ENCODE data around the gene EZR. TPM values are rescaled to one million over a fixed set of nuclear protein-coding genes. Genes with fewer than 3 reads are reported as not detected.
A peak's percentile ranks its signal among the peaks of the same experiment; 100 is the strongest.

The EZR gene
- total and polyA plus RNA-seq, 2 of the 8 experiments (the other 6 are each of a cell fraction or from before 2014, with no cell fraction given): 122 to 286 TPM

GRCh38 chr6:158801655-158802294 lies 17.4 kb downstream of the EZR start:
- TF ChIP-seq POLR2A (IDR thresholded peaks at IDR 0.05; ENCODE audit: control extremely low read depth in 1 of 2, low read depth in 2 of 2, low read length in 2 of 2): 0 out of 3 replicates have a peak, but pooled peaks of 1 of the 2 experiments have one; percentile 34
- TF ChIP-seq TEAD4 (IDR thresholded peaks at IDR 0.05; ENCODE audit: low read depth, low read length): no peak
- TF ChIP-seq RFX5 (IDR thresholded peaks at IDR 0.05; ENCODE audit: borderline replicate concordance, low read depth, low read length): no peak
- TF ChIP-seq POLR2AphosphoS5 (IDR thresholded peaks at IDR 0.05; ENCODE audit: low read depth, low read length): peak; percentile 46; the same call in 1 of the 2 replicates
- no peak for TF ChIP-seq HDAC6 (IDR thresholded peaks at IDR 0.05; ENCODE audit: low read depth, low read length)
- ChIA-PET CTCF (ENCODE audit: partially characterized antibody) (interaction anchor here (0.6 to 3.0 kb wide), 8 partner anchors 9 to 302 kb away, joined by 3 to 15 read pairs (median 4); no protein-coding TSS in a partner anchor), POLR2A (ENCODE audit: partially characterized antibody) (interaction anchor here (0.8 to 2.3 kb wide), 5 partner anchors 10 to 38 kb away, joined by 3 to 13 read pairs (median 8); no protein-coding TSS in a partner anchor)
- WGBS, 2 experiments (ENCODE audit: extremely low coverage in 1 of 2, insufficient coverage in 1 of 2, insufficient read length in 1 of 2, insufficient replicate concordance in 2 of 2, low coverage in 1 of 2, low lambda C conversion rate in 2 of 2, missing lambda C conversion rate in 1 of 2): 93% methylated on average over 7 of the region's 7 CpGs; no CpG with 5 or more reads in 1 of the 2 experiments
- Histone ChIP-seq H3K36me3 (ENCODE audit: control insufficient read depth in 2 of 4, insufficient read depth in 4 of 4, low read length in 3 of 4) (peaks cover 0 to 19% (median 0%) of the 10 kb centered on the region in 4 experiments; a peak in 2 of 8 replicates), H2AK5ac (ENCODE audit: low read depth, low read length) (no peak overlapping the region), H2BK20ac (ENCODE audit: low read length) (no peak overlapping the region), H3K23ac (ENCODE audit: insufficient read length) (no peak overlapping the region), H4K5ac (ENCODE audit: insufficient read length, low read depth, low read length) (no peak overlapping the region), H2BK5ac (ENCODE audit: low read depth, low read length) (no peak overlapping the region), H4K8ac (ENCODE audit: extremely low read depth, insufficient read depth, low read length) (no peak overlapping the region), H3K4me2 (ENCODE audit: insufficient read depth in 1 of 2, low read depth in 2 of 2, low read length in 2 of 2) (no peak overlapping the region; a peak in 1 of 4 replicates), H3K23me2 (ENCODE audit: low read depth, low read length) (no peaks in the 10 kb centered on the region), H4K20me1 (replicated peaks in 1 of 2; ENCODE audit: control insufficient read depth in 1 of 2, insufficient read depth in 2 of 2, low read length in 2 of 2) (peaks cover 42 to 48% of the 10 kb centered on the region in 2 experiments), H2AFZ (ENCODE audit: low read length) (no peak overlapping the region), H4K91ac (replicated peaks; ENCODE audit: insufficient read length, low read length) (no peak overlapping the region), H3K4ac (replicated peaks; ENCODE audit: insufficient read length, low read depth, low read length) (no peak overlapping the region), H3K18ac (ENCODE audit: extremely low read depth, low read length) (no peak overlapping the region), H2BK120ac (replicated peaks; ENCODE audit: low read depth, low read length) (no peak overlapping the region), H3K4me3 (ENCODE audit: extremely low read depth in 1 of 4, insufficient read depth in 2 of 4, low read depth in 3 of 4, low read length in 4 of 4) (no peak overlapping the region), H2BK12ac (ENCODE audit: low read depth, low read length) (no peak overlapping the region), H3K9me3 (ENCODE audit: insufficient read depth in 2 of 2, low read depth in 1 of 2, low read length in 1 of 2) (no peaks in the 10 kb centered on the region), H3K14ac (ENCODE audit: insufficient read length) (no peak overlapping the region), H3K56ac (replicated peaks; ENCODE audit: insufficient read length, low read depth, low read length) (no peak overlapping the region), H3K9ac (replicated peaks in 1 of 4; ENCODE audit: extremely low read depth in 1 of 4, low read depth in 3 of 4, low read length in 3 of 4) (no peak overlapping the region; a peak in 1 of 7 replicates), H2BK15ac (ENCODE audit: low read length) (no peak overlapping the region), H3K4me1 (replicated peaks in 1 of 4; ENCODE audit: control insufficient read depth in 3 of 4, insufficient read depth in 4 of 4, low read length in 3 of 4) (peaks cover 12 to 29% (median 21%) of the 10 kb centered on the region in 4 experiments), H3K79me1 (ENCODE audit: low read depth, low read length) (peaks cover 3% of the 10 kb centered on the region; the same call in 1 of the 2 replicates), H3K79me2 (ENCODE audit: control insufficient read depth in 1 of 2, insufficient read depth in 2 of 2, low read length in 2 of 2) (peaks cover 59 to 97% of the 10 kb centered on the region in 2 experiments), H3K27ac (ENCODE audit: low read depth, low read length) (no peak overlapping the region), H3K27me3 (replicated peaks in 1 of 4; ENCODE audit: control insufficient read depth in 3 of 4, extremely low read depth in 1 of 4, insufficient read depth in 3 of 4, low read length in 3 of 4) (no peaks in the 10 kb centered on the region)
- DNase-seq (ENCODE audit: low read depth in 1 of 2, low spot score in 2 of 2): no peak
- FAIRE-seq: no peak
